DOHH2 (cell line): ENCODE results near the gene RAP1GDS1.

Experiments used
- CTCF ChIP-seq: fragments of 200-600 bp; sonication (generic); IDR thresholded peaks from one replicate; pipeline ENCODE4 v1.5.1; 2014; ENCODE audit warnings: antibody characterized with exemption, mild to moderate bottlenecking, low read depth, low read length; ENCODE audit not compliant: poor library complexity, severe bottlenecking
- EZH2phosphoT487 ChIP-seq: fragments of 200-600 bp; sonication (generic); IDR thresholded peaks from 2 replicates; pipeline ENCODE4 v1.6.1; 2017; ENCODE audit warnings: borderline replicate concordance, mild to moderate bottlenecking, antibody characterized with exemption, low read length, moderate library complexity, mixed read lengths

- no peak for TF ChIP-seq CTCF
- TF ChIP-seq EZH2phosphoT487 = no peak
These were observed 185.6 kb downstream of the RAP1GDS1 start for GRCh38 chr4:98446499-98447375.
